ENCODE results near the gene STK38.
"Not testable (repeated sequence)": the region's sequence is repeated elsewhere in the genome, so short reads cannot be mapped to it uniquely, and the experiment has no call there.

The STK38 gene

DNA sequence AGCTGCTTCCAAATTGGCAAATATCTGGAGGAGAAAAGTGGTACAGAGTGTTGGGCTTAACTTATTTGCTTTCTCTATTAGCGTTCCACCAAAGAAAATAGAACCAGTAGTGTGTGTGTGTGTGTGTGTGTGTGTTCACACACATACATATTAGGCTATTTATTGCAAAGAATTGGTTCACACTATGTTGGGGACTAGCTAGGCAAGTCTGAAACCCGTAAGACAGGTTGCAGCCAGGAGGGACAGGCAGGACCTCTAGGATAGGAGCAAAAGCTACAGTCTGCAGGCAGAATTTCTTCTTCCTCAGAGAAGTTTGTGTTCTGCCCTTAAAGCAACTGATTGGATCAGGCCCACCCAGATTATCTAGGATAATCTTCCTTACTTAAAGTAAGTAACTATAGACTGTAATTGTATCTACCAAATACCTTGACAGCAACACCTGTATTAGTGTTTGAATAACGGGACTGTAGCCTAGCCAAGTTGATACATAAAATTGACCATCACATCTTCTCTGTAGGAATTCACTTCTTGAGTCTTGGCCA lies 91.7 kb downstream of the STK38 start:
- in situ Hi-C loops (cut with MboI; ENCODE audit: low sequenced_read_pairs, unreplicated experiment) = no loop called here
- DNase-seq (ENCODE audit: low spot score) = no peak
- TF ChIP-seq, protein P1, sequence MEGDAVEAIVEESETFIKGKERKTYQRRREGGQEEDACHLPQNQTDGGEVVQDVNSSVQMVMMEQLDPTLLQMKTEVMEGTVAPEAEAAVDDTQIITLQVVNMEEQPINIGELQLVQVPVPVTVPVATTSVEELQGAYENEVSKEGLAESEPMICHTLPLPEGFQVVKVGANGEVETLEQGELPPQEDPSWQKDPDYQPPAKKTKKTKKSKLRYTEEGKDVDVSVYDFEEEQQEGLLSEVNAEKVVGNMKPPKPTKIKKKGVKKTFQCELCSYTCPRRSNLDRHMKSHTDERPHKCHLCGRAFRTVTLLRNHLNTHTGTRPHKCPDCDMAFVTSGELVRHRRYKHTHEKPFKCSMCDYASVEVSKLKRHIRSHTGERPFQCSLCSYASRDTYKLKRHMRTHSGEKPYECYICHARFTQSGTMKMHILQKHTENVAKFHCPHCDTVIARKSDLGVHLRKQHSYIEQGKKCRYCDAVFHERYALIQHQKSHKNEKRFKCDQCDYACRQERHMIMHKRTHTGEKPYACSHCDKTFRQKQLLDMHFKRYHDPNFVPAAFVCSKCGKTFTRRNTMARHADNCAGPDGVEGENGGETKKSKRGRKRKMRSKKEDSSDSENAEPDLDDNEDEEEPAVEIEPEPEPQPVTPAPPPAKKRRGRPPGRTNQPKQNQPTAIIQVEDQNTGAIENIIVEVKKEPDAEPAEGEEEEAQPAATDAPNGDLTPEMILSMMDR (IDR thresholded peaks at IDR 0.05; ENCODE audit: borderline replicate concordance, control extremely low read depth, extremely low read depth, insufficient read depth, missing control alignments) = no peak

DNA sequence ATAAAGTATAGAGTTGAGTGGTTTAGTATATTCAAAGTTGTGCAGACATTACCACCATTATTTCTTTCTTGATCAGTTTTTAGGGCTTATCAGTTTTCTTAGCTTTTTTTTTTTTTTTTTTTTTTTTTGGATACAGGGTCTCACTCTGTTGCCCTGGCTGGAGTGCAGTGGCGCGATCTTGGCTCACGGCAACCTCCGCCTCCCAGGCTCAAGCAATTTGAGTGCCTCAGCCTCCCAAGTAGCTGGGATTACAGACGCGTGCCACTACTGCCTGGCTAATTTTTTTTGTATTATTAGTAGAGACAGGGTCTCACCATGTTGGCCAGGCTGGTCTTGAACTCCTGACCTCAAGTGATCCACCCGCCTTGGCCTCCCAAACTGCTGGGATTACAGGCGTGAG lies 94.4 kb downstream of the STK38 start:
- in situ Hi-C loops (cut with MboI; ENCODE audit: low sequenced_read_pairs, unreplicated experiment); DNase-seq (ENCODE audit: low spot score): not testable (repeated sequence)

DNA sequence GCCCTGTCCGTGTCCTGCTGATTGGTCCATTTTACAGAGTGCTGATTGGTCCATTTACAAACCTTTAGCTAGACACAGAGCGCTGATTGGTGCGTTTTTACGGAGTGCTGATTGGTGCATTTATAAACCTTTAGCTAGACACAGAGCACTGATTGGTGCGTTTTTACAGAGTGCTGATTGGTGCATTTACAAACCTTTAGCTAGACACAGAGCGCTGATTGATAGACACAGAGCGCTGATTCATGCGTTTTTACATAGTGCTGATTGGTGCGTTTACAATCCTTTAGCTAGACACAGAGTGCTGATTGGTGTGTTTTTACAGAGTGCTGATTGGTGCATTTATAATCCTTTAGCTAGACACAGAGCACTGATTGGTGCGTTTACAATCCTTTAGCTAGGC lies 98.1 kb downstream of the STK38 start:
- in situ Hi-C loops (cut with MboI; ENCODE audit: low sequenced_read_pairs, unreplicated experiment); DNase-seq (ENCODE audit: low spot score): not testable (repeated sequence)

DNA sequence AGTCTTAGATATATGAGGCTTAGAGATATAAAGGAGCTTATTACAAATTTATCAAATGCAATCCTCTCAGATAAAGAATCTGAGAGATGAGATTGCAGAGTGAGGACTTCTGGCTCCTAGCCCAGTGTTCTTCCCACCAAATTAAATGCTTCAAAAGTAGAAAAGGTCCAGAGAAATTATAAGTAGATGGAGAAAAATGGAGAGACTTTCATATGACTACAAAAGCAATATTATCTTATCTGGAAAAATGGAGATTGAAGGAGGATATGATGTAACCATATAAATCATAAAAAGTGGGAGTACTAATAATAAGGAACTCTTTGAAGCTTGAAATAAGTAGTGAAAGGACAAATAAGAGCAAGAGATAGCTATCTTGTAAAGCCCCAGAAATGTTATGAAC lies 101.7 kb downstream of the STK38 start:
- no peak for DNase-seq (ENCODE audit: low spot score)
- TF ChIP-seq, protein P1 (IDR thresholded peaks at IDR 0.05; ENCODE audit: borderline replicate concordance, control extremely low read depth, extremely low read depth, insufficient read depth, missing control alignments) = no peak
- in situ Hi-C loops (cut with MboI; ENCODE audit: low sequenced_read_pairs, unreplicated experiment) = no loop called here

DNA sequence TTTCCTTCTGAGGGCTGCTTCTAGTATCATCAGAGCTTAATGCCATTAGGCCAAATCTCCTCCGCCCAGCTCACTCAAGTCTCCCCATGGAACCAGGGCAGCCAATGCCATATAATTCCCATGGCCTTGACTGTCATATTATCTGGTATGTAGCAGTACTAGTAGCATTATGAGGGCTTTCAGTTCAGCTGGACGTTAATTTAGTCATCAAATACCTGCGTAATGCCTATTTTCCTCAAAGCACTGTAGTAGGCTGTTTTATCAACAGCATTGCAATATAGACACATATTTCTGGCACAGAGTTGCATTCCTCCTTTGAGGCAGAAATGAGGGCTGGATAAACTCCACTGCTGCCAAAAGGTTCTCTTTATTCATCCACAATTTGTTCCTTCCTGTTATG lies 102.8 kb downstream of the STK38 start:
- TF ChIP-seq, protein P1 (IDR thresholded peaks at IDR 0.05; ENCODE audit: borderline replicate concordance, control extremely low read depth, extremely low read depth, insufficient read depth, missing control alignments) = no peak
- no peak for DNase-seq (ENCODE audit: low spot score)
- in situ Hi-C loops (cut with MboI; ENCODE audit: low sequenced_read_pairs, unreplicated experiment) = no loop called here
